ENCODE data around the gene LRP1B.

LRP1B gene

DNA sequence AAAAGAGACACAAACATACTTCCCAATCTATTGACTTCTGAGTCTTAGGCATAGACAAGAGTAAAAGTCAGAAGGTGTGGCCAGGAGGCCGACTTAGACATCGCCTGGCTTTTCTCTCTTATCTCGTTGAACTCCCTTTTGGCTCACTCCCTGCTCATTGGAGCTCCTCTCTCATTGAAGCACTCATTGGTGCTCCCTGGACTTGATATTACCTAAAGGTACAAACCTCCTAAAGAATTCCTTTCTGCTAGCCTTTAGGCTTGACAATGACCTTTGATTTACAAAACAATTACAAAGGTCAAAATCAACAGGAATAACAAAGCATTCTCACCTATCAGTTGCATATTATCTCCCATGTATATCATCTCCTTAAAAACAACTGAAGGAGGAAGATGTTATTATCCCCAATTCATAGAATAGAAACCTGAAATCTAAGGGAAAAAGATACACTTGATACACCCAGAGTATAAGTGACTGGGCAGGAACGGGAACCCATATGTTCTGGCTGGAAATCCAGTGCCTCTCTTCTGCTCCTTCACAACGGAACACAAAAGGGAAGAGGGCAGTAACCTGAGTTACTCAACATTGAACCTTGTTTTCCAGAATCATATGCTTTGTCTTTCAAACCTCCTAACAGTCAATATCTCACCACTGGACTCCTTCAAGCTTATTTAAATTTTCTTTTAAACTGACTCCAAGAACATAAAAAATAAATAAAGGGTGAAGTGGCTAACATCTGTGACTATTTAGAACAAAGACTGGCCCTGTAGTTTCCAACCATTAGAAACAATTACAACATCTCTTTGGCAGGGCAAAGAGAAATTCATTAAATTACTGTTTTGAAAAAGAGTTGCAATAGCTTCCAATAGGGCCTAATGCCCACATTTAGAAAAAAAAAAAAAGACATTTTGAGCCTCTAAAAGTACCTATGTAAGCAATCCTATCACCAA, 1247.9 kb downstream of the LRP1B start:
- no peaks in the 10 kb centered on the region for H3K4me1 ChIP-seq (ENCODE audit: control insufficient read depth in 1 of 2, insufficient read depth in 2 of 2, low read length in 2 of 2)
- no peaks in the 10 kb centered on the region for H3K27me3 ChIP-seq (ENCODE audit: low read depth, low read length)
- no peak overlapping the region for H3K27ac ChIP-seq (ENCODE audit: low read length)
- no peak overlapping the region for H3K4me3 ChIP-seq (ENCODE audit: low read depth in 1 of 2, low read length in 2 of 2)
- H3K9me3 ChIP-seq (ENCODE audit: control insufficient read depth in 1 of 2, low read length in 2 of 2), result no peaks in the 10 kb centered on the region
- no peaks in the 10 kb centered on the region for H3K36me3 ChIP-seq (ENCODE audit: control insufficient read depth in 1 of 2, insufficient read depth in 2 of 2, low read length in 2 of 2)

DNA sequence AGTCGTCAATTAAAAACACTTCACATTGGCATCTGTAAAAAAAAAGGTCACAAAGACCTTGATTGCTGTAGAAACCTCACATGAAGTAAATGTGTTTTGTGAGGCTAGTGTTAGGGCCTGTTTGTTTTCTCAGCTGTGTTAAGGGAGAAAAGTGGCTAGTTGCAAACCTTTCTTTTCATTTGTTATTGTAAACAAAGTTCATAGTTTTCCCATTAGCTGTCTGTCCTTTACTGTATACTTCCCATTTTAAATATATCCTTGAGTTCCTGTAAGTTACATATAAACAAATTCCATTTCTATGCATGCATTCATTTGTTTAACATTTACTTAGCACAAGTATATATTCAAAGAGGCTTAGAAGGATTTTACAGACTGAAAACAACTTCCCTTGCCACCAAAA, 1250.2 kb downstream of the LRP1B start:
- Histone ChIP-seq H3K27me3 (ENCODE audit: low read depth, low read length) (no peaks in the 10 kb centered on the region), H3K9me3 (ENCODE audit: control insufficient read depth in 1 of 2, low read length in 2 of 2) (no peaks in the 10 kb centered on the region), H3K27ac (ENCODE audit: low read length) (no peak overlapping the region), H3K4me3 (ENCODE audit: low read depth in 1 of 2, low read length in 2 of 2) (no peak overlapping the region), H3K36me3 (ENCODE audit: control insufficient read depth in 1 of 2, insufficient read depth in 2 of 2, low read length in 2 of 2) (no peaks in the 10 kb centered on the region), H3K4me1 (ENCODE audit: control insufficient read depth in 1 of 2, insufficient read depth in 2 of 2, low read length in 2 of 2) (no peaks in the 10 kb centered on the region)

- Histone ChIP-seq H3K27me3 (ENCODE audit: low read depth, low read length) (no peaks in the 10 kb centered on the region), H3K36me3 (ENCODE audit: control insufficient read depth in 1 of 2, insufficient read depth in 2 of 2, low read length in 2 of 2) (no peaks in the 10 kb centered on the region), H3K9me3 (ENCODE audit: control insufficient read depth in 1 of 2, low read length in 2 of 2) (no peaks in the 10 kb centered on the region), H3K4me3 (ENCODE audit: low read depth in 1 of 2, low read length in 2 of 2) (no peak overlapping the region), H3K27ac (ENCODE audit: low read length) (no peak overlapping the region), H3K4me1 (ENCODE audit: control insufficient read depth in 1 of 2, insufficient read depth in 2 of 2, low read length in 2 of 2) (no peaks in the 10 kb centered on the region)
Measured at GRCh38 chr2:140876015-140876414, 1254.8 kb downstream of the LRP1B start.

GRCh38 chr2:140873915-140874531, 1256.8 kb downstream of the LRP1B start:
- Histone ChIP-seq H3K36me3 (ENCODE audit: control insufficient read depth in 1 of 2, insufficient read depth in 2 of 2, low read length in 2 of 2) (no peaks in the 10 kb centered on the region), H3K4me1 (ENCODE audit: control insufficient read depth in 1 of 2, insufficient read depth in 2 of 2, low read length in 2 of 2) (no peaks in the 10 kb centered on the region), H3K4me3 (ENCODE audit: low read depth in 1 of 2, low read length in 2 of 2) (no peak overlapping the region), H3K27me3 (ENCODE audit: low read depth, low read length) (no peaks in the 10 kb centered on the region), H3K27ac (ENCODE audit: low read length) (no peak overlapping the region), H3K9me3 (ENCODE audit: control insufficient read depth in 1 of 2, low read length in 2 of 2) (no peaks in the 10 kb centered on the region)

GRCh38 chr2:140869925-140870324, 1260.9 kb downstream of the LRP1B start:
- no peaks in the 10 kb centered on the region for H3K9me3 ChIP-seq (ENCODE audit: control insufficient read depth in 1 of 2, low read length in 2 of 2)
- H3K27me3 ChIP-seq (ENCODE audit: low read depth, low read length), result no peaks in the 10 kb centered on the region
- H3K27ac ChIP-seq (ENCODE audit: low read length), result no peak overlapping the region
- no peak overlapping the region for H3K4me3 ChIP-seq (ENCODE audit: low read depth in 1 of 2, low read length in 2 of 2)
- no peaks in the 10 kb centered on the region for H3K36me3 ChIP-seq (ENCODE audit: control insufficient read depth in 1 of 2, insufficient read depth in 2 of 2, low read length in 2 of 2)
- H3K4me1 ChIP-seq (ENCODE audit: control insufficient read depth in 1 of 2, insufficient read depth in 2 of 2, low read length in 2 of 2), result peaks cover 0 to 3% of the 10 kb centered on the region in 2 donors

GRCh38 chr2:140869107-140869506, 1261.7 kb downstream of the LRP1B start:
- no peak overlapping the region for H3K4me3 ChIP-seq (ENCODE audit: low read depth in 1 of 2, low read length in 2 of 2)
- no peaks in the 10 kb centered on the region for H3K36me3 ChIP-seq (ENCODE audit: control insufficient read depth in 1 of 2, insufficient read depth in 2 of 2, low read length in 2 of 2)

DNA sequence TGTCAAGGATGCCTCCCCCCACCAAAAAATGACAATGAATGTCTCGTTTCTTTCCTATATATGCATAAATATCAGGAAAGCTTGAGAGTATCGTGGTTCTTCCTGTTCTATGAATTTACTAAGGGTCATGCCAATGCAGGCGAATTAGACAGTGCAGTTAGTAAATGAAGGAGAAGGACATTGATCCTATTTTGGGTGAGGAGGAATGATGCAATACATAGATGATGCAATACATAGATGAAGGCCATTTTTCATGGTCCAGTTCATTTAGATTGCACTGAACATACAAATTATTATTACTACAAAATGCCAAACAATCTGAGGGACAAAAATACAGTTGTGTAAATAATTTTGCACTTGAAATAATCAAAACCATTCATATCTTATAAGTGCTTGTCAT, 1265.0 kb downstream of the LRP1B start:
- H3K4me1 ChIP-seq (ENCODE audit: control insufficient read depth in 1 of 2, insufficient read depth in 2 of 2, low read length in 2 of 2), result peaks cover 0 to 3% of the 10 kb centered on the region in 2 donors
- H3K36me3 ChIP-seq (ENCODE audit: control insufficient read depth in 1 of 2, insufficient read depth in 2 of 2, low read length in 2 of 2), result no peaks in the 10 kb centered on the region

More at GRCh38 chr2:140869107-140869506, 1261.7 kb downstream of the LRP1B start:
- Histone ChIP-seq H3K4me1 (ENCODE audit: control insufficient read depth in 1 of 2, insufficient read depth in 2 of 2, low read length in 2 of 2) (peaks cover 0 to 3% of the 10 kb centered on the region in 2 donors), H3K9me3 (ENCODE audit: control insufficient read depth in 1 of 2, low read length in 2 of 2) (no peaks in the 10 kb centered on the region), H3K27ac (ENCODE audit: low read length) (no peak overlapping the region), H3K27me3 (ENCODE audit: low read depth, low read length) (no peaks in the 10 kb centered on the region)

GRCh38 chr2:140863713-140864112, 1267.1 kb downstream of the LRP1B start:
- H3K9me3 ChIP-seq (ENCODE audit: control insufficient read depth in 1 of 2, low read length in 2 of 2), result peaks cover 0 to 2% of the 10 kb centered on the region in 2 donors
- H3K36me3 ChIP-seq (ENCODE audit: control insufficient read depth in 1 of 2, insufficient read depth in 2 of 2, low read length in 2 of 2), result no peaks in the 10 kb centered on the region
- no peaks in the 10 kb centered on the region for H3K27me3 ChIP-seq (ENCODE audit: low read depth, low read length)
- no peak overlapping the region for H3K27ac ChIP-seq (ENCODE audit: low read length)
- peaks cover 0 to 3% of the 10 kb centered on the region in 2 donors for H3K4me1 ChIP-seq (ENCODE audit: control insufficient read depth in 1 of 2, insufficient read depth in 2 of 2, low read length in 2 of 2)
- H3K4me3 ChIP-seq (ENCODE audit: low read depth in 1 of 2, low read length in 2 of 2), result no peak overlapping the region

More for the DNA sequence above, 1265.0 kb downstream of the LRP1B start:
- no peak overlapping the region for H3K4me3 ChIP-seq (ENCODE audit: low read depth in 1 of 2, low read length in 2 of 2)
- H3K9me3 ChIP-seq (ENCODE audit: control insufficient read depth in 1 of 2, low read length in 2 of 2), result no peaks in the 10 kb centered on the region
- H3K27ac ChIP-seq (ENCODE audit: low read length), result no peak overlapping the region
- no peaks in the 10 kb centered on the region for H3K27me3 ChIP-seq (ENCODE audit: low read depth, low read length)

DNA sequence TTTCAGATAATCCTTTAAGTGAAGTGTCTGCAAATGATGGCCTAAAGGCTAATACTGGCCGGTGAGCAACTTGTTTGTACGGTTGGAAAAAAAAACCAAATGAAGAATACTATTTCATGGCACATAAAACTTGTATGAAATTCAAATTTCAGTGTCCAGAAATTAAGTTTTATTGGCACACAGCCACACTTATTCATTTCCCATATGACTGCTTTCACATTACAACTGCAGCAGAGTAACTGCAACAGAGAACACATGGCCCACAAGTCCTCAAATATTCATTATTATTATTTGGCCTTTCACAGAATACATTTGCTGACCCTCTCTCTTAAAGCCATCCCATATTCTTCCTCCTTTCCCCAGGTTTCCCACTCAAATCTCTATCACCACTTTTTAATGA, 1268.6 kb downstream of the LRP1B start:
- Histone ChIP-seq H3K9me3 (ENCODE audit: control insufficient read depth in 1 of 2, low read length in 2 of 2) (peaks cover 0 to 2% of the 10 kb centered on the region in 2 donors), H3K4me3 (ENCODE audit: low read depth in 1 of 2, low read length in 2 of 2) (no peak overlapping the region), H3K27me3 (ENCODE audit: low read depth, low read length) (no peaks in the 10 kb centered on the region)

GRCh38 chr2:140861666-140862065, 1269.2 kb downstream of the LRP1B start:
- H3K27me3 ChIP-seq (ENCODE audit: low read depth, low read length), result no peaks in the 10 kb centered on the region
- H3K27ac ChIP-seq (ENCODE audit: low read length), result no peak overlapping the region
- H3K9me3 ChIP-seq (ENCODE audit: control insufficient read depth in 1 of 2, low read length in 2 of 2), result peaks cover 0 to 2% of the 10 kb centered on the region in 2 donors
- H3K4me1 ChIP-seq (ENCODE audit: control insufficient read depth in 1 of 2, insufficient read depth in 2 of 2, low read length in 2 of 2), result no peaks in the 10 kb centered on the region
- H3K4me3 ChIP-seq (ENCODE audit: low read depth in 1 of 2, low read length in 2 of 2), result no peak overlapping the region
- H3K36me3 ChIP-seq (ENCODE audit: control insufficient read depth in 1 of 2, insufficient read depth in 2 of 2, low read length in 2 of 2), result no peaks in the 10 kb centered on the region

More for the DNA sequence above, 1268.6 kb downstream of the LRP1B start:
- Histone ChIP-seq H3K27ac (ENCODE audit: low read length) (no peak overlapping the region), H3K4me1 (ENCODE audit: control insufficient read depth in 1 of 2, insufficient read depth in 2 of 2, low read length in 2 of 2) (no peaks in the 10 kb centered on the region), H3K36me3 (ENCODE audit: control insufficient read depth in 1 of 2, insufficient read depth in 2 of 2, low read length in 2 of 2) (no peaks in the 10 kb centered on the region)

DNA sequence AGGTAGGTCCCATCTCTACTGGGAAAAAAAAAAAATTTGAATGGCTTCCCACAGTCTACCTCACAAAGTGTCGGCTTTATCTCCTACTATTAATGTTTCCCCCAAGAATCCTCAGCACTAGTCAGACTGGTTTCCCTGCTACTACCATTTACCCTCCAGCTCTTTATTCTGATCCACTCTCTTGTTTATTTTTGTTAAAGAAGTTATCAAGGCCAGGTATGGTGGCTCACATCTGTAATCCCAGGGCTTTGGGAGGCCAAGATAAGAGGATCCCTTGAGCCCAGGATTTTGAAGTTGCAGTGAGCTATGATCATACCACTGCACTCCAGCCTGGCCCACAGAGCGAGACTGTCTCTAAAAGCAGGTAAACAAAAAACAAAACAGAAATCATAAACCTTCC, 1275.3 kb downstream of the LRP1B start:
- Histone ChIP-seq H3K4me1 (ENCODE audit: control insufficient read depth in 1 of 2, insufficient read depth in 2 of 2, low read length in 2 of 2) (no peaks in the 10 kb centered on the region), H3K36me3 (ENCODE audit: control insufficient read depth in 1 of 2, insufficient read depth in 2 of 2, low read length in 2 of 2) (no peaks in the 10 kb centered on the region), H3K27me3 (ENCODE audit: low read depth, low read length) (no peaks in the 10 kb centered on the region), H3K4me3 (ENCODE audit: low read depth in 1 of 2, low read length in 2 of 2) (no peak overlapping the region), H3K9me3 (ENCODE audit: control insufficient read depth in 1 of 2, low read length in 2 of 2) (peaks cover 0 to 2% of the 10 kb centered on the region in 2 donors), H3K27ac (ENCODE audit: low read length) (no peak overlapping the region)

Measured in muscle layer of duodenum (tissue), 2 donors.